ENCODE measurements around the gene MAPT.

Gene MAPT

GRCh38 chr17:45973946-45974859, 79.8 kb downstream of the MAPT start:
- DNase-seq (ENCODE audit: low spot score): no peak

- DNase-seq (ENCODE audit: low spot score): no peak
Observed at GRCh38 chr17:45974916-45975630, 80.7 kb downstream of the MAPT start.

GRCh38 chr17:45975640-45976295, 81.4 kb downstream of the MAPT start:
- DNase-seq (ENCODE audit: low spot score): no peak

- DNase-seq (ENCODE audit: low spot score): no peak
Observed at GRCh38 chr17:45976391-45976754, 82.0 kb downstream of the MAPT start.

- no peak for DNase-seq (ENCODE audit: low spot score)
Observed at GRCh38 chr17:45976755-45977505, 82.6 kb downstream of the MAPT start.

GRCh38 chr17:45977506-45977824, 83.1 kb downstream of the MAPT start:
- no peak for DNase-seq (ENCODE audit: low spot score)

GRCh38 chr17:45977976-45978626, 83.7 kb downstream of the MAPT start:
- DNase-seq (ENCODE audit: low spot score): no peak

- DNase-seq (ENCODE audit: low spot score): no peak
Observed at GRCh38 chr17:45979137-45979536, 84.8 kb downstream of the MAPT start.

GRCh38 chr17:45980855-45981254, 86.5 kb downstream of the MAPT start:
- no peak for DNase-seq (ENCODE audit: low spot score)

- no peak for DNase-seq (ENCODE audit: low spot score)
Observed at GRCh38 chr17:45981306-45981705, 87.0 kb downstream of the MAPT start.

- DNase-seq (ENCODE audit: low spot score): no peak
Observed at GRCh38 chr17:45982791-45983613, 88.6 kb downstream of the MAPT start.

GRCh38 chr17:45983614-45984310, 89.4 kb downstream of the MAPT start:
- DNase-seq (ENCODE audit: low spot score): no peak

- no peak for DNase-seq (ENCODE audit: low spot score)
Observed at GRCh38 chr17:45984368-45984767, 90.0 kb downstream of the MAPT start.

- DNase-seq (ENCODE audit: low spot score): no peak
Observed at GRCh38 chr17:45985447-45985846, 91.1 kb downstream of the MAPT start.

- no peak for DNase-seq (ENCODE audit: low spot score)
Observed at GRCh38 chr17:45986056-45986455, 91.7 kb downstream of the MAPT start.

- DNase-seq (ENCODE audit: low spot score): no peak
Observed at GRCh38 chr17:45987706-45988105, 93.4 kb downstream of the MAPT start.

- no peak for DNase-seq (ENCODE audit: low spot score)
Observed at GRCh38 chr17:45989759-45990158, 95.4 kb downstream of the MAPT start.

- no peak for DNase-seq (ENCODE audit: low spot score)
Observed at GRCh38 chr17:45990886-45991285, 96.5 kb downstream of the MAPT start.

- DNase-seq (ENCODE audit: low spot score): no peak
Observed at GRCh38 chr17:45991341-45991740, 97.0 kb downstream of the MAPT start.

- no peak for DNase-seq (ENCODE audit: low spot score)
Observed at GRCh38 chr17:45992175-45992574, 97.8 kb downstream of the MAPT start.

Measured in kidney capillary endothelial cell (primary cell).